Thymus (tissue), 11 donors: ENCODE results near the gene LCORL. TPM values are rescaled to one million over a fixed set of nuclear protein-coding genes. Genes with fewer than 3 reads are reported as not detected.
"Not testable (repeated sequence)": the region's sequence is repeated elsewhere in the genome, so short reads cannot be mapped to it uniquely, and the experiment has no call there.

Experiments
- DNase-seq, 9 donors: peaks; one replicate each; pipeline ENCODE4 v3.0.0-alpha.2; 2013; ENCODE audit warnings: low spot score in 9 of 9, low read depth in 6 of 9, missing footprints in 1 of 9
- H3K27ac ChIP-seq, 2 donors: one replicate each; pipeline ENCODE4 v1.5.1; 2013; ENCODE audit warnings: control low read depth in 1 of 2, low read depth in 1 of 2, low read length in 1 of 2, mild to moderate bottlenecking in 1 of 2, moderate library complexity in 1 of 2
- H3K27me3 ChIP-seq, 2 donors: one replicate each; pipeline ENCODE4 v1.5.1; 2013; ENCODE audit warnings: low read length in 1 of 2; ENCODE audit not compliant: control insufficient read depth in 2 of 2, insufficient read depth in 1 of 2
- H3K36me3 ChIP-seq, 2 donors: one replicate each; pipeline ENCODE4 v1.5.1; 2013; ENCODE audit warnings: low read length in 1 of 2, mild to moderate bottlenecking in 1 of 2, moderate library complexity in 1 of 2; ENCODE audit not compliant: control insufficient read depth in 2 of 2, insufficient read depth in 2 of 2
- H3K4me1 ChIP-seq, 2 donors: one replicate each; pipeline ENCODE4 v1.5.1; 2013; ENCODE audit warnings: low read length in 2 of 2; ENCODE audit not compliant: control insufficient read depth in 2 of 2, insufficient read depth in 2 of 2
- H3K4me3 ChIP-seq, 2 donors: one replicate each; pipeline ENCODE4 v1.5.1; 2013; ENCODE audit warnings: low read length in 2 of 2, control low read depth in 1 of 2, mild to moderate bottlenecking in 1 of 2
- H3K9me3 ChIP-seq, 2 donors: one replicate each; pipeline ENCODE4 v1.5.1; 2013; ENCODE audit warnings: low read length in 1 of 2, mild to moderate bottlenecking in 1 of 2; ENCODE audit not compliant: control insufficient read depth in 2 of 2, insufficient read depth in 1 of 2
- WGBS: extraction: QIAGEN DNeasy Blood & Tissue Kit; methylation state at CpG from one replicate; pipeline ENCODE4 v1.1.7; 2013; 5-methylcytosine and 5-hydroxymethylcytosine counted together
- polyA plus RNA-seq: library from polyadenylated mRNA; stranded (reverse); fragments of 200-250 nt; gene quantifications from one replicate; pipeline ENCODE4 v1.2.3, GENCODE V29; 2013
- total RNA-seq: library from RNA; stranded (reverse); fragments of 120-200 nt; gene quantifications from one replicate; pipeline ENCODE4 v1.2.4, GENCODE V29; 2013
- donor health status: healthy.

The LCORL gene
- total and polyA plus RNA-seq, 2 donors = 4.5 to 13.3 TPM

GRCh38 chr4:18050448-18050847, 28.9 kb upstream of the LCORL start:
- WGBS = 97% methylated on average over 6 of the region's 6 CpGs
- no peak overlapping the region for H3K27ac ChIP-seq
- H3K4me1 ChIP-seq = no peaks in the 10 kb centered on the region
- no peak for DNase-seq
- H3K36me3 ChIP-seq = no peaks in the 10 kb centered on the region
- no peak overlapping the region for H3K4me3 ChIP-seq
- no peaks in the 10 kb centered on the region for H3K9me3 ChIP-seq
- H3K27me3 ChIP-seq = peaks cover 5 to 25% of the 10 kb centered on the region in 2 donors

GRCh38 chr4:18049446-18049845, 27.9 kb upstream of the LCORL start:
- Histone ChIP-seq H3K4me3 (no peak overlapping the region), H3K27ac (no peak overlapping the region), H3K36me3 (no peaks in the 10 kb centered on the region), H3K4me1 (no peaks in the 10 kb centered on the region), H3K9me3 (no peaks in the 10 kb centered on the region), H3K27me3 (peaks cover 2 to 16% of the 10 kb centered on the region in 2 donors)
- DNase-seq = no peak
- 90% methylated on average over 3 of the region's 3 CpGs for WGBS

DNA sequence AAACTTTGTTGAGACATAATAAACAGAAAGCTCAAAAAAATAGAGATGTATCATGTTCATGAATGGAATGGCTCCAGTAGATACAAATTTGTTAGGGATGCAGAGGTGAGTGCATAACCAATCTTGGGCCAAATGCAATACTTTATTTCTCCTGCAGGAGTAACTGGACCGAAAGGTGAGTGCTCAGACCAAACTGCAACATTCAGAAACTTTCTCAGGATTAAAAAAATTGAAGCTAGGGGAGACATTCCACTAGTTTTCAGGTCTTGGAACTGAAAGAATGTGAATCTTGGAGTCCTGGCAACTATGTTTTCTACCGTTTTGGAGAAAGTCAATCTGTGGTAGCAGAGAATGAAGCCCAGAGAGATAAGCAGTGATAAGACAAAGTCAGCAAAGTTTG, 21.2 kb upstream of the LCORL start:
- WGBS = 80% methylated on average over 2 of the region's 2 CpGs
- Histone ChIP-seq H3K27me3 (peaks cover 2 to 5% of the 10 kb centered on the region in 2 donors), H3K9me3 (no peaks in the 10 kb centered on the region), H3K4me3 (no peak overlapping the region), H3K36me3 (no peaks in the 10 kb centered on the region), H3K4me1 (no peaks in the 10 kb centered on the region), H3K27ac (no peak overlapping the region)
- DNase-seq = no peak

DNA sequence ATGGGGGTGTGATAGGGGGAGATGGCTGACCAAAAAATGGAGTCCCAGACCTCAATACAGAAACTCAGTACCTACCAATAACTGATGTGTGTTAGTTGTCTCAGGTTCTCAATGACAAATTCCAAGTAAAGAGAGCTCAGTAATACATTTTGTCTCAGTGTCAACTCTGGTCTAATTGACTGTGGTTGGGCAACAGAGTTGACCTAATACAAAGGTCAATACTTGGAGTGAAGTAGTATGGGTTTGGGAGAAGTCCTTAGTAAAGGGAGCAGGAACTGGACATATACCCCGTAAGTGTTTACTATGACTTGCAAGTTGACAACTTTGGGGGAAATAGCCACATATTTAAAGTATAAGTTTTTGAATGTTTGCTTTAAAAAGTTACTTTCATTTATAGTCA, 20.5 kb upstream of the LCORL start:
- Histone ChIP-seq H3K9me3 (no peaks in the 10 kb centered on the region), H3K27ac (no peak overlapping the region), H3K36me3 (no peaks in the 10 kb centered on the region), H3K4me3 (no peak overlapping the region), H3K27me3 (peaks cover 2 to 5% of the 10 kb centered on the region in 2 donors), H3K4me1 (no peaks in the 10 kb centered on the region)
- no peak for DNase-seq
- WGBS = 97% methylated on average over 1 of the region's 1 CpG

GRCh38 chr4:18041114-18041513, 19.6 kb upstream of the LCORL start:
- Histone ChIP-seq H3K4me3 (no peak overlapping the region), H3K27me3 (peaks cover 2 to 5% of the 10 kb centered on the region in 2 donors), H3K36me3 (no peaks in the 10 kb centered on the region), H3K27ac (no peak overlapping the region), H3K4me1 (no peaks in the 10 kb centered on the region), H3K9me3 (no peaks in the 10 kb centered on the region)
- no peak for DNase-seq
- over 99% methylated on average over 2 of the region's 2 CpGs for WGBS

GRCh38 chr4:18039113-18039512, 17.6 kb upstream of the LCORL start:
- no peaks in the 10 kb centered on the region for H3K4me1 ChIP-seq
- 94% methylated on average over 2 of the region's 2 CpGs for WGBS
- peaks cover 0 to 3% of the 10 kb centered on the region in 2 donors for H3K27me3 ChIP-seq
- no peak overlapping the region for H3K4me3 ChIP-seq
- no peak overlapping the region for H3K27ac ChIP-seq
- no peaks in the 10 kb centered on the region for H3K36me3 ChIP-seq
- no peaks in the 10 kb centered on the region for H3K9me3 ChIP-seq
- no peak for DNase-seq

- not testable (repeated sequence) for H3K4me1 ChIP-seq, H3K9me3 ChIP-seq, H3K27ac ChIP-seq, H3K27me3 ChIP-seq, H3K4me3 ChIP-seq, DNase-seq, H3K36me3 ChIP-seq
- 90% methylated on average over 10 of the region's 10 CpGs for WGBS
Measured at GRCh38 chr4:18036369-18036768, 14.8 kb upstream of the LCORL start.

- H3K4me1 ChIP-seq = no peaks in the 10 kb centered on the region
- no peak overlapping the region for H3K4me3 ChIP-seq
- H3K9me3 ChIP-seq = no peaks in the 10 kb centered on the region
- 95% methylated on average over 2 of the region's 2 CpGs for WGBS
- H3K36me3 ChIP-seq = no peaks in the 10 kb centered on the region
- no peak overlapping the region for H3K27ac ChIP-seq
- H3K27me3 ChIP-seq = peaks cover 0 to 2% of the 10 kb centered on the region in 2 donors
- no peak for DNase-seq
Measured at GRCh38 chr4:18034099-18034498, 12.5 kb upstream of the LCORL start.

GRCh38 chr4:18033111-18034085, 11.8 kb upstream of the LCORL start:
- peaks cover 0 to 5% of the 10 kb centered on the region in 2 donors for H3K27me3 ChIP-seq
- 94% methylated on average over 2 of the region's 2 CpGs for WGBS
- no peaks in the 10 kb centered on the region for H3K9me3 ChIP-seq
- H3K4me1 ChIP-seq = no peaks in the 10 kb centered on the region
- H3K4me3 ChIP-seq = no peak overlapping the region
- no peak overlapping the region for H3K27ac ChIP-seq
- no peaks in the 10 kb centered on the region for H3K36me3 ChIP-seq
- no peak for DNase-seq
